ENCODE measurements around the gene BRD4. TPM values are rescaled to one million over a fixed set of nuclear protein-coding genes. Genes with fewer than 3 reads are reported as not detected.

The BRD4 gene
- total and polyA plus RNA-seq, 8 donors: 51.1 to 89.6 (median 56.6) TPM

DNA sequence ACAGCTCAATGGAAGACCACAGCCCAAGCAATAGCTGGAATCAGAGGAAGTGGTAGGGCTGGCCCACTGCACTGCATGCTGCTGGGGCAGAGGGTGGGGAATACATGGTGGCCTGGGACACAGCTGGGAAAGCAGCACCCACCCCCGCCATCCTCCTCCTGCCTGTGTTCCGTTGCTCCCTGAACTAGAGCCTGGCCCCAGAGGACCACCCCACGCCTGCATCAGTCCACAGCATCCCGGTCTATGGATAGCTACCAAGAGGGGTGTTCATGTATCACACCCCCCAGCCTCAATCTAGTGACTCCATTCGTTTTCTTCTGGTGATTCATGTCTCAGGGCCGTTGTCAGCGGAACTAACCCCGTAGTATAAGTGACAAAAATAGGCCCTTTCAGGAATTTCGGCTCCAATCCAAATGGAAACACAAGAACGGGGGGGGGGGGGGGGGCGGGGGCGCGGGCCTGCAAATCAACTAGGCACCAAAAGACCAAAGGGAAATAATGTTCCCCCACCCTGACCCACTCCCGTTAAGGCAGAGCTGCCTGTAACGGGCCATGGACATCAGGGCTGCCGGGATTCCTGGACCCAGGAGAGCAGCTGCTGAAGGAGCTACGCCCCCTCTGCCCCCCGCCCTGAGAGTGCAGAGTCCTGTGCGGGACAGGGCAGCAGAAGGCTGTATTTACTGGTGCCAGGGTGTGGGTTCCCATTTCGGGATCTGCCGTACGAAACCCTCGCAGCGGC lies 81.2 kb downstream of the BRD4 start:
- DNase-seq: no peak
- TF ChIP-seq, protein P1, sequence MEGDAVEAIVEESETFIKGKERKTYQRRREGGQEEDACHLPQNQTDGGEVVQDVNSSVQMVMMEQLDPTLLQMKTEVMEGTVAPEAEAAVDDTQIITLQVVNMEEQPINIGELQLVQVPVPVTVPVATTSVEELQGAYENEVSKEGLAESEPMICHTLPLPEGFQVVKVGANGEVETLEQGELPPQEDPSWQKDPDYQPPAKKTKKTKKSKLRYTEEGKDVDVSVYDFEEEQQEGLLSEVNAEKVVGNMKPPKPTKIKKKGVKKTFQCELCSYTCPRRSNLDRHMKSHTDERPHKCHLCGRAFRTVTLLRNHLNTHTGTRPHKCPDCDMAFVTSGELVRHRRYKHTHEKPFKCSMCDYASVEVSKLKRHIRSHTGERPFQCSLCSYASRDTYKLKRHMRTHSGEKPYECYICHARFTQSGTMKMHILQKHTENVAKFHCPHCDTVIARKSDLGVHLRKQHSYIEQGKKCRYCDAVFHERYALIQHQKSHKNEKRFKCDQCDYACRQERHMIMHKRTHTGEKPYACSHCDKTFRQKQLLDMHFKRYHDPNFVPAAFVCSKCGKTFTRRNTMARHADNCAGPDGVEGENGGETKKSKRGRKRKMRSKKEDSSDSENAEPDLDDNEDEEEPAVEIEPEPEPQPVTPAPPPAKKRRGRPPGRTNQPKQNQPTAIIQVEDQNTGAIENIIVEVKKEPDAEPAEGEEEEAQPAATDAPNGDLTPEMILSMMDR (IDR thresholded peaks at IDR 0.05): no peak
- peak overlapping the region; percentile 56 to 81 for H3K27ac ChIP-seq
- H3K4me1 ChIP-seq: peaks cover 20 to 45% of the 10 kb centered on the region in 2 donors
- no peaks in the 10 kb centered on the region for H3K27me3 ChIP-seq
- H3K4me3 ChIP-seq: no peak overlapping the region
- no peak for ATAC-seq
- H3K9me3 ChIP-seq: no peaks in the 10 kb centered on the region
- intact Hi-C loops (cut with DNase I): loop anchor here in 1 of 2 donors (10.0 kb wide), 1 partner anchor 66 kb away; no protein-coding TSS in a partner anchor
- H3K36me3 ChIP-seq: peaks cover 6 to 100% of the 10 kb centered on the region in 2 donors

DNA sequence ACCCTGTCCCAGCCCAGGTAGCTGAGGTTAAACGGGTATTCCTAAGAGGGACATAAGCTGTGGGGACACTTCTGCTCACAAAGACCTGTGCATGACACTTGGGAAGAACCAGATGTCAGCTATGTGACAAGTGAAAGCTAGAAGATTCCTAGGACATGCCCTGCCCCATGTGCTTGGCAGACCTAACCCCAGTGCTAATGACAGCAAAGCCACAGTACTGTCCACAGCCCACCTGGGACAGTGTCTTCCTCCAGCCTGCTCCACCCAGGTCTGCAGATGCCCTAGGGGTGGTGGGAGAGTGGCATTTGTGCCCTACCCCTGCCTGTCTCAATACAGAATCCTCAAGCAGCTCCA lies 81.7 kb downstream of the BRD4 start:
- Histone ChIP-seq H3K27me3 (no peaks in the 10 kb centered on the region), H3K27ac (peak overlapping the region; percentile 56 to 81), H3K9me3 (no peaks in the 10 kb centered on the region), H3K4me3 (no peak overlapping the region), H3K4me1 (peaks cover 20 to 45% of the 10 kb centered on the region in 2 donors), H3K36me3 (peaks cover 6 to 100% of the 10 kb centered on the region in 2 donors)
- intact Hi-C loops (cut with DNase I): loop anchor here in 1 of 2 donors (10.0 kb wide), 1 partner anchor 66 kb away; no protein-coding TSS in a partner anchor
- ATAC-seq (no peak), DNase-seq (no peak)
- TF ChIP-seq, protein P1 (IDR thresholded peaks at IDR 0.05): no peak

DNA sequence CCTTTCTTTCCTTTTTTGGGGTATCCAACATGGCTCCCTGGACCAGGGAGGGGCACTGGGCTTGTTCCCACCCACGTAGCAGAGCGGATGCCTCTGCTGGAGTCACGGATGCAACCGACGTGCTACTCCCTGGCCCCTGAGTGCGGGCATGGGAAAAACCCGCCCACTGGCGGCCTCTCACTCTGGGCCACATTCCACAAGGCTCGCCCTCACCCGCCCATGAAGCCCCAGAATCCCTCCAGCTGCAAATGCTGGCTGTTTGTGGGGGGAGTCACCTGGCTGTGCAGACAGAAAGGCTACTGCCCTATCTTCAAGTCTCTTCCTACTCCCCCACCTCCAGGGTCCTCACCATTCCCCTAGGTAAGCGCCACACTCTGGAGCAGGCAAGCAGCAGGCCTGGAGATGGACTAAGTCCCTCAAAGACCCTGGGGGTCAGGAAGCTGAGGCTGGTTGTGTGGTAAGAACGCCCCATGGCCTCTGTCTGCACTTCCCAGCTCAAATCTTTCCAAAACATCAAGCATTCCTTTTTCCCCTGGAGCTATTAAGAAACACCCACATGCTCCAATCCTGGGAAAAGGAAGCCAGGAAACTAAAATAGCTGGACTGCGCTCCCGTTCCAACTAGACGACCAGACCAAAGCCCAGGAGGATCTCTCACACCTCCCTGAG lies 82.2 kb downstream of the BRD4 start:
- intact Hi-C loops (cut with DNase I): loop anchor here in 1 of 2 donors (10.0 kb wide), 1 partner anchor 65 kb away; no protein-coding TSS in a partner anchor
- peaks cover 20 to 45% of the 10 kb centered on the region in 2 donors for H3K4me1 ChIP-seq

DNA sequence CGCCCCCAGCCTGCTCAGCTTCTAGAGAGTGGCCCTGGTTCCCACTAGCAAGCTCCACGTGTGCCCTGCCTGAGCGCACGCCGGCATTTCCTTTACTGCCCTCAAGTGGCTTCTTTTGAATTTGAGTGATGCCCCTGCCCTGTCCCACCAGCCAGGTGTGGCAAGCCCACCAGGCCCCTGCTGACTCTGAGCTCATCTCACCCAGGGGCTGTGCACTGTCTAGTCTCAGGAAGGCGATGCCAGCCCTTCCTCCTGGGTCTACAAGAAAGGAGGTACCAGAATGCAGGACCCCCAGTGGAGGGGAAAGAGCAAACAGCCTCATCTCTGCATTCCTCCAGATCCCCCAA lies 82.8 kb downstream of the BRD4 start:
- H3K27me3 ChIP-seq: no peaks in the 10 kb centered on the region
- no peak overlapping the region for H3K4me3 ChIP-seq
- peaks cover 20 to 45% of the 10 kb centered on the region in 2 donors for H3K4me1 ChIP-seq
- TF ChIP-seq, protein P1 (IDR thresholded peaks at IDR 0.05): no peak
- no peak for DNase-seq
- ATAC-seq: no peak
- H3K36me3 ChIP-seq: peaks cover 6 to 99% of the 10 kb centered on the region in 2 donors
- no peaks in the 10 kb centered on the region for H3K9me3 ChIP-seq
- intact Hi-C loops (cut with DNase I): no loop called here
- peak overlapping the region; percentile 72 to 81 for H3K27ac ChIP-seq

More for the DNA sequence above, 82.2 kb downstream of the BRD4 start:
- H3K27me3 ChIP-seq: no peaks in the 10 kb centered on the region
- ATAC-seq (peak; percentile 11), DNase-seq (peak in 1 of 4 donors; percentile 62)
- peak overlapping the region; percentile 72 to 81 for H3K27ac ChIP-seq
- TF ChIP-seq, protein P1 (IDR thresholded peaks at IDR 0.05): no peak
- H3K36me3 ChIP-seq: peaks cover 6 to 100% of the 10 kb centered on the region in 2 donors
- H3K4me3 ChIP-seq: no peak overlapping the region
- H3K9me3 ChIP-seq: no peaks in the 10 kb centered on the region
